K562 (cell line): Measurements from ENCODE around the gene SIGLEC9. TPM values are rescaled to one million over a fixed set of nuclear protein-coding genes. Genes with fewer than 3 reads are reported as not detected.

Source experiments
- ARID1B ChIP-seq: fragments of 450-650 bp; IDR thresholded peaks from 2 replicates; pipeline ENCODE4 v1.6.1; 2016; ENCODE audit warnings: antibody characterized with exemption, mild to moderate bottlenecking, inconsistent platforms
- ATF1 ChIP-seq, 2 experiments: fragments of 450-650 bp in 1 of 2; IDR thresholded peaks; 2 replicates each; pipeline ENCODE4 v1.6.1; 2016; ENCODE audit warnings: missing compliant biosample characterization in 1 of 2, missing genetic modification characterization in 1 of 2
- CCNT2 ChIP-seq: IDR thresholded peaks from 2 replicates; pipeline ENCODE4 v1.6.1; 2011; ENCODE audit warnings: borderline replicate concordance, low read depth, mild to moderate bottlenecking, moderate library complexity, mixed read lengths, low read length; ENCODE audit not compliant: insufficient read length; ENCODE audit errors: extremely low read depth
- PHB ChIP-seq: fragments of 250-450 bp; sonication (Bioruptor Pico); IDR thresholded peaks from 2 replicates; pipeline ENCODE4 v1.5.0; 2021
- POLR2A ChIP-seq: fragments of 450-650 bp; conservative IDR thresholded peaks from 2 replicates; pipeline ENCODE4 v1.6.1; 2016
- PTBP1 ChIP-seq: fragments of 200-400 bp; formaldehyde crosslinking; IDR thresholded peaks from 2 replicates; pipeline ENCODE4 v1.6.1; 2017; ENCODE audit warnings: low read depth, low read length
- SRSF9 ChIP-seq: fragments of 200-400 bp; formaldehyde crosslinking; IDR thresholded peaks from 2 replicates; pipeline ENCODE4 v1.6.1; 2017; ENCODE audit warnings: low read depth, low read length, borderline replicate concordance
- YBX1 ChIP-seq: fragments of 450-650 bp; IDR thresholded peaks from 2 replicates; pipeline ENCODE4 v1.7.1; 2016; ENCODE audit warnings: mild to moderate bottlenecking
- ZC3H4 ChIP-seq: sonication (generic); formaldehyde crosslinking; IDR thresholded peaks from 2 replicates; pipeline ENCODE4 v1.9.0; 2021; ENCODE audit warnings: missing genetic modification reagents, borderline replicate concordance
- ZNF175 ChIP-seq: fragments of 200-800 bp; sonication (Bioruptor generic); IDR thresholded peaks from 2 replicates; pipeline ENCODE4 v1.6.1; 2016; ENCODE audit warnings: low read depth, mild to moderate bottlenecking, missing genetic modification characterization, missing compliant biosample characterization
- ZNF239 ChIP-seq: fragments of 250-450 bp; sonication (Bioruptor Pico); IDR thresholded peaks from 2 replicates; pipeline ENCODE4 v1.4.0; 2020; ENCODE audit warnings: mild to moderate bottlenecking
- ZNF263 ChIP-seq: sonication (generic); formaldehyde crosslinking; IDR thresholded peaks from 2 replicates; pipeline ENCODE4 v1.8.0; 2022; ENCODE audit warnings: mild to moderate bottlenecking, missing genetic modification reagents, borderline replicate concordance
- ZNF347 ChIP-seq: fragments of 450-650 bp; formaldehyde crosslinking; IDR thresholded peaks from 2 replicates; pipeline ENCODE4 v1.4.0; 2020; ENCODE audit warnings: low read depth, mild to moderate bottlenecking, moderate library complexity
- ZNF384 ChIP-seq: IDR thresholded peaks from 2 replicates; pipeline ENCODE4 v1.6.1; 2012; ENCODE audit warnings: low read depth, low read length, improper control_type of control experiment
- polyA plus RNA-seq, 8 experiments: library from polyadenylated mRNA; depleted of rRNA in 4 of 8; stranded (reverse) in 5 of 8; unstranded in 3 of 8; fragments of >200 nt; fragmentation: Nextera tagmentation in 2 of 8; fragmentation: Illumina TruSeq in 1 of 8; extraction: Ambion mirVana in 2 of 8; extraction: Trizol in 1 of 8; gene quantifications; 2 replicates each; pipeline versions ENCODE4 v1.2.1 to v1.2.3, GENCODE V29; 2011 to 2014; ENCODE audit warnings: inconsistent platforms in 1 of 8, missing spikeins in 1 of 8
- total RNA-seq, 7 experiments: library from RNA; depleted of rRNA in 6 of 7; stranded (reverse); fragments of >200 nt in 6 of 7; fragmentation: Illumina TruSeq in 2 of 7; extraction: Trizol in 2 of 7; gene quantifications; 2 replicates each; pipeline versions ENCODE4 v1.2.1 to v1.2.3, GENCODE V29; 2011 to 2021; ENCODE audit warnings: low replicate concordance in 1 of 7
- TF ChIP-seq, protein P1 (sequence below), 2 experiments: fragments of 450-650 bp in 1 of 2; IDR thresholded peaks; 2 replicates each; pipeline ENCODE4 v1.6.1; 2011 to 2017; ENCODE audit warnings: low read depth in 2 of 2, antibody characterized with exemption in 1 of 2, borderline replicate concordance in 1 of 2, low read length in 1 of 2, mild to moderate bottlenecking in 1 of 2, mixed read lengths in 1 of 2; ENCODE audit not compliant: control insufficient read depth in 1 of 2
- TF ChIP-seq, protein P2 (sequence below): fragments of 250-450 bp; sonication (Bioruptor Pico); IDR thresholded peaks from 2 replicates; pipeline ENCODE4 v1.5.0; 2020; ENCODE audit warnings: mild to moderate bottlenecking
- TF ChIP-seq, protein P3 (sequence below), 2 experiments: fragments of 450-650 bp; conservative IDR thresholded peaks; 2 replicates each; pipeline ENCODE4 v1.6.1; 2017; ENCODE audit warnings: mild to moderate bottlenecking in 2 of 2, moderate library complexity in 2 of 2
- TF ChIP-seq, protein P4 (sequence below): fragments of 250-450 bp; sonication (Bioruptor Pico); IDR thresholded peaks from 2 replicates; pipeline ENCODE4 v1.8.0; 2021; ENCODE audit warnings: borderline replicate concordance, mild to moderate bottlenecking, moderate library complexity; ENCODE audit not compliant: poor library complexity, severe bottlenecking
- TF ChIP-seq, protein P5 (sequence below): fragments of 450-650 bp; conservative IDR thresholded peaks from 2 replicates; pipeline ENCODE4 v1.6.1; 2016; ENCODE audit warnings: missing genetic modification characterization, low read depth, mild to moderate bottlenecking, missing compliant biosample characterization, moderate library complexity

The SIGLEC9 gene
- total and polyA plus RNA-seq, 9 of the 15 experiments (the other 6 are each of a cell fraction or from before 2014, with no cell fraction given): 0.09 to 0.34 (median 0.22) TPM; not detected in 4

DNA sequence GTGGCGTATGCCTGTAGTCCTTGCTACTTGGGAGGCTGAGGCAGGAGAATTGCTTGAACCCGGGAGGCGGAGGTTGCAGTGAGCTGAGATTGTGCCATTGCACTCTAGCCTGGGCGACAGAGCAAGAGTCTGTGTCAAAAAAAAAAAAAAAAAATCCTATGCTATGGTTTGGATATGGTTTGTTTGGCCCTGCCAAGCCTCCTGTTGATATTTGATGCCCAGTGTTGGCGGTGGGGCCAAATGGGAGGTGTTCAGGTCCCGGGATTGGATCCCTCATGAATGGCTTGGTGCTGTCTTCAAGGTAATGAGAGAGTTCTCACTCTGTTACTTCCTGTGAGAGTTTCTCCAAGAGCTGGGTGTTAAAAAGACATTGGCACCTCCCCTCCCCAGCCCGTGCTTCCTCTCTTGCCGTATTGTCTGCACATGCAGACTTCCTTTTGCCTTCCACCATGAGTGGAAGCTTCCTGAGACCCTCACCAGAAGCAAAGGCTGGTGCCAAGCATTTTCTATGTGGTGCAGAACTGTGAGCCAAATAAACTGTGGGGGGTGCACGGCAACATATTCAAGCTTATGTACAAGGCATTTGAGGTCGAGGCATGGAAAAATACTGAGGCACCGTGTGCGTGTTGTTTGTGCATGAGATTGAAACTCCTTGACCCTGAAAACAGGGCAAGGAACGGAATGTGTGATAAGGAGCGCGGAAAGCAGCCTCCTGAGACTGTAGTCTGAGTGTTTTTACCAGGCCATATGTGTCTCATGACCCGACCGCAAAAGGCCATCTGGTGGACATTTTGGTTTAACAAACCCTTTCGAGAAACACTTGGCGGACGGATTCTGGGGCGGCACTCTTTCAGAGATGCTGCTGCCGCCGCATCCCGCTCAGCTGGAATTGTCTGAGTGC is 7.3 kb downstream of the SIGLEC9 start (continued):
- TF ChIP-seq, protein P1, sequence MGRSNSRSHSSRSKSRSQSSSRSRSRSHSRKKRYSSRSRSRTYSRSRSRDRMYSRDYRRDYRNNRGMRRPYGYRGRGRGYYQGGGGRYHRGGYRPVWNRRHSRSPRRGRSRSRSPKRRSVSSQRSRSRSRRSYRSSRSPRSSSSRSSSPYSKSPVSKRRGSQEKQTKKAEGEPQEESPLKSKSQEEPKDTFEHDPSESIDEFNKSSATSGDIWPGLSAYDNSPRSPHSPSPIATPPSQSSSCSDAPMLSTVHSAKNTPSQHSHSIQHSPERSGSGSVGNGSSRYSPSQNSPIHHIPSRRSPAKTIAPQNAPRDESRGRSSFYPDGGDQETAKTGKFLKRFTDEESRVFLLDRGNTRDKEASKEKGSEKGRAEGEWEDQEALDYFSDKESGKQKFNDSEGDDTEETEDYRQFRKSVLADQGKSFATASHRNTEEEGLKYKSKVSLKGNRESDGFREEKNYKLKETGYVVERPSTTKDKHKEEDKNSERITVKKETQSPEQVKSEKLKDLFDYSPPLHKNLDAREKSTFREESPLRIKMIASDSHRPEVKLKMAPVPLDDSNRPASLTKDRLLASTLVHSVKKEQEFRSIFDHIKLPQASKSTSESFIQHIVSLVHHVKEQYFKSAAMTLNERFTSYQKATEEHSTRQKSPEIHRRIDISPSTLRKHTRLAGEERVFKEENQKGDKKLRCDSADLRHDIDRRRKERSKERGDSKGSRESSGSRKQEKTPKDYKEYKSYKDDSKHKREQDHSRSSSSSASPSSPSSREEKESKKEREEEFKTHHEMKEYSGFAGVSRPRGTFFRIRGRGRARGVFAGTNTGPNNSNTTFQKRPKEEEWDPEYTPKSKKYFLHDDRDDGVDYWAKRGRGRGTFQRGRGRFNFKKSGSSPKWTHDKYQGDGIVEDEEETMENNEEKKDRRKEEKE (IDR thresholded peaks at IDR 0.05; ENCODE audit: borderline replicate concordance in 1 of 2, control insufficient read depth in 1 of 2, low read depth in 2 of 2, low read length in 1 of 2): no peak
- TF ChIP-seq, protein P2, sequence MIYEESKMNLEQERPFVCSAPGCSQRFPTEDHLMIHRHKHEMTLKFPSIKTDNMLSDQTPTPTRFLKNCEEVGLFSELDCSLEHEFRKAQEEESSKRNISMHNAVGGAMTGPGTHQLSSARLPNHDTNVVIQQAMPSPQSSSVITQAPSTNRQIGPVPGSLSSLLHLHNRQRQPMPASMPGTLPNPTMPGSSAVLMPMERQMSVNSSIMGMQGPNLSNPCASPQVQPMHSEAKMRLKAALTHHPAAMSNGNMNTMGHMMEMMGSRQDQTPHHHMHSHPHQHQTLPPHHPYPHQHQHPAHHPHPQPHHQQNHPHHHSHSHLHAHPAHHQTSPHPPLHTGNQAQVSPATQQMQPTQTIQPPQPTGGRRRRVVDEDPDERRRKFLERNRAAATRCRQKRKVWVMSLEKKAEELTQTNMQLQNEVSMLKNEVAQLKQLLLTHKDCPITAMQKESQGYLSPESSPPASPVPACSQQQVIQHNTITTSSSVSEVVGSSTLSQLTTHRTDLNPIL (CRISPR knock-in tag): no peak
- TF ChIP-seq SRSF9 (no peak), ZC3H4 (no peak), ZNF175 (CRISPR knock-in tag) (peak; percentile 42; the same call in 1 of the 2 replicates), CCNT2 (no peak), ARID1B (peak; percentile 56), YBX1 (no peak), PTBP1 (no peak), ZNF263 (CRISPR knock-in tag) (no peak), ZNF384 (no peak), ZNF347 (CRISPR knock-in tag) (no peak), ATF1 (CRISPR knock-in tag; IDR thresholded peaks at IDR 0.05) (no peak), ATF1 (tag; IDR thresholded peaks at IDR 0.05) (0 out of 2 replicates have a peak, but pooled peaks have one; percentile 40), PHB (CRISPR knock-in tag) (no peak), ZNF239 (CRISPR knock-in tag) (no peak), POLR2A (no peak)
- TF ChIP-seq, protein P3, sequence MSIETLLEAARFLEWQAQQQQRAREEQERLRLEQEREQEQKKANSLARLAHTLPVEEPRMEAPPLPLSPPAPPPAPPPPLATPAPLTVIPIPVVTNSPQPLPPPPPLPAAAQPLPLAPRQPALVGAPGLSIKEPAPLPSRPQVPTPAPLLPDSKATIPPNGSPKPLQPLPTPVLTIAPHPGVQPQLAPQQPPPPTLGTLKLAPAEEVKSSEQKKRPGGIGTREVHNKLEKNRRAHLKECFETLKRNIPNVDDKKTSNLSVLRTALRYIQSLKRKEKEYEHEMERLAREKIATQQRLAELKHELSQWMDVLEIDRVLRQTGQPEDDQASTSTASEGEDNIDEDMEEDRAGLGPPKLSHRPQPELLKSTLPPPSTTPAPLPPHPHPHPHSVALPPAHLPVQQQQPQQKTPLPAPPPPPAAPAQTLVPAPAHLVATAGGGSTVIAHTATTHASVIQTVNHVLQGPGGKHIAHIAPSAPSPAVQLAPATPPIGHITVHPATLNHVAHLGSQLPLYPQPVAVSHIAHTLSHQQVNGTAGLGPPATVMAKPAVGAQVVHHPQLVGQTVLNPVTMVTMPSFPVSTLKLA (conservative IDR thresholded peaks at IDR 0.05): no peak; a peak in 1 of 4 replicates
- TF ChIP-seq, protein P4, sequence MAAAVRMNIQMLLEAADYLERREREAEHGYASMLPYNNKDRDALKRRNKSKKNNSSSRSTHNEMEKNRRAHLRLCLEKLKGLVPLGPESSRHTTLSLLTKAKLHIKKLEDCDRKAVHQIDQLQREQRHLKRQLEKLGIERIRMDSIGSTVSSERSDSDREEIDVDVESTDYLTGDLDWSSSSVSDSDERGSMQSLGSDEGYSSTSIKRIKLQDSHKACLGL: no peak
- TF ChIP-seq, protein P5, sequence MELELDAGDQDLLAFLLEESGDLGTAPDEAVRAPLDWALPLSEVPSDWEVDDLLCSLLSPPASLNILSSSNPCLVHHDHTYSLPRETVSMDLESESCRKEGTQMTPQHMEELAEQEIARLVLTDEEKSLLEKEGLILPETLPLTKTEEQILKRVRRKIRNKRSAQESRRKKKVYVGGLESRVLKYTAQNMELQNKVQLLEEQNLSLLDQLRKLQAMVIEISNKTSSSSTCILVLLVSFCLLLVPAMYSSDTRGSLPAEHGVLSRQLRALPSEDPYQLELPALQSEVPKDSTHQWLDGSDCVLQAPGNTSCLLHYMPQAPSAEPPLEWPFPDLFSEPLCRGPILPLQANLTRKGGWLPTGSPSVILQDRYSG (tag): no peak
